SW 1271 (cell line): ENCODE results near the gene EIF6.
A peak's percentile ranks its signal among the peaks of the same experiment; 100 is the strongest.

Source experiments
- DNase-seq, 2 experiments: peaks; one replicate each; lab custom pipeline; 2025; lab: John Stamatoyannopoulos, UW

The EIF6 gene

GRCh38 chr20:35314816-35315631 is 30.5 kb upstream of the EIF6 start:
- DNase-seq, result no peak

GRCh38 chr20:35312318-35312717 is 27.7 kb upstream of the EIF6 start:
- peak; percentile 100 for DNase-seq

GRCh38 chr20:35311822-35312221 is 27.2 kb upstream of the EIF6 start:
- no peak for DNase-seq

- DNase-seq, result peak; percentile 91 to 93
Measured at GRCh38 chr20:35311409-35311808, 26.8 kb upstream of the EIF6 start.

- DNase-seq, result peak in 1 of 2 experiments; percentile 84
Measured at GRCh38 chr20:35307666-35308653, 23.4 kb upstream of the EIF6 start.

- DNase-seq, result peak; percentile 96 to 98
Measured at GRCh38 chr20:35306931-35307517, 22.5 kb upstream of the EIF6 start.

GRCh38 chr20:35305682-35306556 is 21.3 kb upstream of the EIF6 start:
- DNase-seq, result peak; percentile 100

GRCh38 chr20:35304956-35305355 is 20.4 kb upstream of the EIF6 start:
- DNase-seq, result no peak

GRCh38 chr20:35303735-35304491 is 19.3 kb upstream of the EIF6 start:
- peak; percentile 98 to 100 for DNase-seq

- DNase-seq, result no peak
Measured at GRCh38 chr20:35303382-35303734, 18.8 kb upstream of the EIF6 start.

- DNase-seq, result no peak
Measured at GRCh38 chr20:35302421-35303335, 18.1 kb upstream of the EIF6 start.

- no peak for DNase-seq
Measured at GRCh38 chr20:35301426-35301825, 16.9 kb upstream of the EIF6 start.

GRCh38 chr20:35300469-35301262 is 16.1 kb upstream of the EIF6 start:
- no peak for DNase-seq

- no peak for DNase-seq
Measured at GRCh38 chr20:35299780-35300179, 15.2 kb upstream of the EIF6 start.

GRCh38 chr20:35298264-35298663 is 13.7 kb upstream of the EIF6 start:
- no peak for DNase-seq

GRCh38 chr20:35297740-35298139 is 13.2 kb upstream of the EIF6 start:
- DNase-seq, result no peak

GRCh38 chr20:35297155-35297554 is 12.6 kb upstream of the EIF6 start:
- peak in 1 of 2 experiments; percentile 60 for DNase-seq

- no peak for DNase-seq
Measured at GRCh38 chr20:35296101-35296554, 11.6 kb upstream of the EIF6 start.

GRCh38 chr20:35295674-35296073 is 11.1 kb upstream of the EIF6 start:
- DNase-seq, result no peak
